Retinal pigment epithelial cell (primary cell): ENCODE results near the gene WDR55.
"Not testable (repeated sequence)": the region's sequence is repeated elsewhere in the genome, so short reads cannot be mapped to it uniquely, and the experiment has no call there.

Source experiments
- DNase-seq: peaks from one replicate; pipeline ENCODE4 v3.0.0-alpha.2; 2010; ENCODE audit warnings: low read depth
- H3K4me3 ChIP-seq: 2 replicates; pipeline ENCODE4 v1.5.1; 2011; ENCODE audit warnings: mild to moderate bottlenecking, low read length, control low read depth, moderate library complexity
- CTCF ChIP-seq: conservative IDR thresholded peaks from 2 replicates; pipeline ENCODE4 v1.5.1; 2011; ENCODE audit warnings: low read depth, low read length, control low read depth, inconsistent platforms

WDR55 gene

DNA sequence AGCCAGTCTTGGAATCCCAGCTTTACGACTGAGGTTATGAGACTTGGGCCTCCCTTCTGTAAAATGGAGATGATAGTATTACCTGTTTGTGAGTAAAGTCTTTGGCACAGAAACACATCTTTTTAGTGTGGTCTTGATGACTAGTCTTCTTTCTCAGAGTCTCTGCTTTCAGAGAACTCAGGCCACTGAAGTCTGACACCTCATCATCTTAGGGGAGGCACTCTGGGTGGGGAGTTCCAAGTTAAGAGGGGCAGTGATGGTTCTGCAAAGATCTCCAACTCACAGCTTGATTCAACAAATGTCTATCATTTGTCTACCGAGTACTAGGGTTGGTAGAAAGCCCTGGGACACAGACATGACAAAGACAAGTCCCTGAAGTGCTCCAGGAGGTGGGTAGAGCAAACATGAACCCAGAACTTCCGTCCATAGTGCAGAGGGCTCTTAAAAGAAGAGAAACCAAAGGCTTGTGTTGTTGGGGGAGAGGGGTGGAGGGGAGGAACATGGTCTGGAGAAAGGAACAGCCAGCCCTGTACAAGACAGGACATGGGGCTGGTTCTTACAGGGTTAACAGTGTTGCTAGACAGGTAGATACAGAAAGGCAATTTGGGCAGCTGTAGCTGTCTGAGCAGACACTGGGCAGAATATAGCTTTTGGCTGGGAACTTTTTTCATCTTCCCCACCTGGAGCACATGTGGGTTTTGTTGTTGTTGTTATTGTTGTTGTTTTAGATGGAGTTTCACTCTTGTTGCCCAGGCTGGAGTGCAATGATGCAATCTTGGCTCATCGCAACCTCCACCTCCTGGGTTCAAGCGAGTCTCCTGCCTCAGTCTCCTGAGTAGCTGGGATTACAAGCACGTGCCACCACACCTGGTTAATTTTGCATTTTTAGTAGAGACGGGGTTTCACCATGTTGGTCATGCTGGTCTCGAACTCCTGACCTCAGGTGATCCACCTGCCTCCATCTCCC, 29.1 kb upstream of the WDR55 start:
- no peak for DNase-seq
- no peak overlapping the region for H3K4me3 ChIP-seq
- no peak for TF ChIP-seq CTCF

DNA sequence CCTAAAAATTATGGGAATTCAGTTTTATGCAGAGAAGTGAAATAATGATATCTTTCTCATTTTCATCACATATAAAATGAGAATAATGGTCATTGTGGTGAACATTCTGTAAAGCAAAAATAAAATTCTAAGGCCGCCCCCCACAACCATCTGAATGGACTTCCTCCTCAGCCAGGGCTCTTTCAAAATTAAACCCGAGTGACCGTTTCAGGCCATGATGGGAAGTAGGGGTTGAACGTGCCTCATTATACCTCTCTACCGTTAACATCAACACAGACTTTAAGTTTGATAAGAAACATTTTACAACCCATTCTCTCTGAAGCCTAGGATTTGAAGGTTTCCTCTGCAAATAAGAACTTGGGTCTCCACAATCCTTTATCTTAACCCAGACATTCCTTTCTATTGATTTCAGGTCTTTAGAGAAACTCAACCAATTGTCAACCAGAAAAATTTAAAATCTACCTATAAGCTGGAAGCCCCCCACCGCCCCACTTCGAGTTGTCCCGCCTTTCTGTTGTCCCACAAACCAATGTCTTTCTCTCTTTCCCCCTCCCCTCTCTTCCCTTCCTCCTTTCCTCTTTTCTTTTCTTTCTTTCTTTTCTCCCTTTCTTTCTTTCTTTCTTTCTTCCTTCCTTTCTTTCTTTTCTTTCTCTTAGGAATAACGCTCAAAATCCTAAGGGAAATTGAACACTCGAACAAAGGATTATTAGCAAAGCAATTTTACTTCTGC, 27.2 kb upstream of the WDR55 start:
- DNase-seq: no peak
- H3K4me3 ChIP-seq: no peak overlapping the region
- no peak for TF ChIP-seq CTCF

- H3K4me3 ChIP-seq: peak overlapping the region; percentile 71
- DNase-seq: not testable (repeated sequence)
These were observed 25.9 kb upstream of the WDR55 start for GRCh38 chr5:140638898-140639147.

GRCh38 chr5:140639148-140639981, 25.3 kb upstream of the WDR55 start, which contains the start of gene TMCO6:
TSS of gene TMCO6 (plus strand) at chr5:140639451. CDS start at chr5:140639528, 77 bp downstream.
- TF ChIP-seq CTCF: peak; percentile 57
- peak within 1 kb of the TSS; percentile 71 for H3K4me3 ChIP-seq
- DNase-seq: peak; percentile 71

DNA sequence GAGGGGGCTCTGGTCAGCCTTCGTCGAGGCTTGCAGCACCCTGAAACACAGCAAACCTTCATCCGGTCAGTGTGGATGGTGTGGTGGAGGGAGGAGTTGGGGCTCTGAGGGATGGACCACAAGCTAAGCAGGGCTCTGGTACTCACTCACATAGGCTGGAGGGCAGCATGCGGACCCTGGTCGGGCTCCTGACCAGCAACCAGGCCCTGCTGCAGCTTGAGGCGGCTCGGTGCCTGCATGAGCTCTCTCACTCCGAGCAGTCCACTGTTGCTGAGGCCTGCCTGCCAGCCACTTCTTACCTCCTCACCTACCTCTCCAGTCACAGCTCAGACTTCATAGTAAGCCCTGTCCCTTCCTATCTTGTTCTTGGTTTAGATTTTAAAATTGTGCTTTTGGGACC, 23.0 kb upstream of the WDR55 start:
- no peak for TF ChIP-seq CTCF
- no peak for DNase-seq
- no peak overlapping the region for H3K4me3 ChIP-seq

GRCh38 chr5:140642718-140643117, 22.0 kb upstream of the WDR55 start:
- DNase-seq: no peak
- TF ChIP-seq CTCF: no peak
- H3K4me3 ChIP-seq: no peak overlapping the region

DNA sequence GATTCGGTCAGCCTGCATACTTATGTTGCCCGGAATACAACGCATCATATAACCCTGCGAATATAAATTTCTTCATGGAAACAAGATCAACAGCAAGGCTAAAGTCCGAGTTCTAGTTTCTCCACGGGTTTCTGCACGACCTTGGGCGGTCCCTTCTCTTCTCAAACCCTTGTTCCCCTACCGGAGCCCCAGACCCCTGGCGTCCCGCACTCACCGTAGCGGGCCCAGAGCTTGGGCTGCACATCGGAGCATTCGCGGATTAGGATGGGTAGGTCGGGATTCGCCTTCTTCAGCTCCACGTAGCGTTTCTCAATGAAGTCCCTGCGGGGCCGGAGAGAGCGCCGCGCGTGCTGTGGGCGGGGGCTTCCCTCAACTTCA, 17.7 kb upstream of the WDR55 start:
- DNase-seq: no peak

More for the DNA sequence above, 17.7 kb upstream of the WDR55 start:
- TF ChIP-seq CTCF: no peak
- peak overlapping the region; percentile 96 for H3K4me3 ChIP-seq
